RWPE1 (cell line): ENCODE results near the gene NACC2.

Experiments used
- CTCF ChIA-PET: fragments of 350-600 bp; sonication (Branson Sonifier 250); formaldehyde crosslinking; extraction: SDS; loops from one replicate; lab custom pipeline; 2021; lab: Yijun Ruan, JAX
- POLR2A ChIA-PET: fragments of 400-600 bp; formaldehyde crosslinking; extraction: SDS; loops from one replicate; lab custom pipeline; 2020; ENCODE audit warnings: antibody characterized with exemption; ENCODE audit not compliant: low non-redundant PET; lab: Yijun Ruan, JAX
- DNase-seq: peaks from one replicate; pipeline ENCODE4 v3.0.0; 2012; ENCODE audit warnings: low spot score
- H3K27ac ChIP-seq: fragments of 450-650 bp; 2 replicates; pipeline ENCODE4 v1.5.1; 2017
- TF ChIP-seq, protein P1 (sequence below): fragments of 450-650 bp; conservative IDR thresholded peaks from 2 replicates; pipeline ENCODE4 v1.5.1; 2017; ENCODE audit warnings: low read depth, mild to moderate bottlenecking

The NACC2 gene, protein sequence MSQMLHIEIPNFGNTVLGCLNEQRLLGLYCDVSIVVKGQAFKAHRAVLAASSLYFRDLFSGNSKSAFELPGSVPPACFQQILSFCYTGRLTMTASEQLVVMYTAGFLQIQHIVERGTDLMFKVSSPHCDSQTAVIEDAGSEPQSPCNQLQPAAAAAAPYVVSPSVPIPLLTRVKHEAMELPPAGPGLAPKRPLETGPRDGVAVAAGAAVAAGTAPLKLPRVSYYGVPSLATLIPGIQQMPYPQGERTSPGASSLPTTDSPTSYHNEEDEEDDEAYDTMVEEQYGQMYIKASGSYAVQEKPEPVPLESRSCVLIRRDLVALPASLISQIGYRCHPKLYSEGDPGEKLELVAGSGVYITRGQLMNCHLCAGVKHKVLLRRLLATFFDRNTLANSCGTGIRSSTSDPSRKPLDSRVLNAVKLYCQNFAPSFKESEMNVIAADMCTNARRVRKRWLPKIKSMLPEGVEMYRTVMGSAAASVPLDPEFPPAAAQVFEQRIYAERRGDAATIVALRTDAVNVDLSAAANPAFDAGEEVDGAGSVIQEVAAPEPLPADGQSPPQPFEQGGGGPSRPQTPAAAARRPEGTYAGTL

DNA sequence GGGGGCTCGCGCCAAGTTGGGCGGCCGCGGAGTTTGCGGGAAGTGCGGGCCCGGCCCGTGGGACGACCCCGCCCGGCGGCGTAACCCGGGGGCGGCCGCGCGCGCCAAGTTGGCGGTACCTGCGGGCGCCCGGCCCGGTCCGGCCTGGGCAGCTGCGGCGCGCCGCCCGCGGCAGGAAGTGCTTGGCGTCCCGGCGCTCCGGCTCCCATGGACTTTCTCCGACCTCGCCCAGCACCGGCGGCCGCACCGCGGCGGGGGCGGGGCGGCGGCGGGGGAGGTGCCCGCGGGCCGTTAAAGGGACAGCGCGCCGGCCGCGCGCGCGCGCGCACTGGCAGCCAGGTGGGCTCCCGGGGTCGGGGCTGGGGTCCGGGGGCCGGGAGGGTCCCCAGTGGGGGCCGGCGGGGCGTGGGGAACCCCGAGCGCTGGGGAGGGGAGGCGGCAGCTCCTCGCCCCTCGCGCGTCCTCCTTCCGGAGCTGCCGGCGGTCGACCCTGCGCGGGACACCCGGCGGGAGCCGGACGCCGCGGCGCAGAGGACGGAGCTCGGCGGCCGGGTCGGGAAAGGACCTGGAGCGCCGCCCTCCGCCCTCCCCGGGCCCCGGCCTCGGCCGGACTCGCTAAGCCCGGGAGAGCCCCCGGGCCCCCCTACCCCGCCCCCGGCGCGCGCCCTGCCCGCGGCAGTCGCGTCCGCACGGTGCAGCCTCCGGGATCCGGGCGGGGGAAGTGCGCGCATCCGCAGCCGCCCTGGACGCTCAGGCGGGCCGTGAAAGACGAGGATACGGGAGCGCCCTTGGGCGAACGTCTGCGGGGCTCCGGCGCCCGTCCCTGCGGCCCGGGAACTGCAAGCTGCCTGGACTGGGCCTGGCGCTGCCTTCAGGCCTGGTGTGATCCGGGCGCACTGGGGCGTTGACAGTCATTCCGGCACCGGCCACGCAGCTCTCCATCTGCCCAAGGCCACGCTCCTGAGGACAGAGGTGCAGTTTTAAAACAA lies at the start of gene NACC2:
Gene NACC2 (minus strand): TSS at position 220 of the 989 bp plus-strand sequence. CDS start 44,768 bp downstream, outside the sequence.
- H3K27ac ChIP-seq, result peak within 1 kb of the TSS; percentile 87
- TF ChIP-seq, protein P1, sequence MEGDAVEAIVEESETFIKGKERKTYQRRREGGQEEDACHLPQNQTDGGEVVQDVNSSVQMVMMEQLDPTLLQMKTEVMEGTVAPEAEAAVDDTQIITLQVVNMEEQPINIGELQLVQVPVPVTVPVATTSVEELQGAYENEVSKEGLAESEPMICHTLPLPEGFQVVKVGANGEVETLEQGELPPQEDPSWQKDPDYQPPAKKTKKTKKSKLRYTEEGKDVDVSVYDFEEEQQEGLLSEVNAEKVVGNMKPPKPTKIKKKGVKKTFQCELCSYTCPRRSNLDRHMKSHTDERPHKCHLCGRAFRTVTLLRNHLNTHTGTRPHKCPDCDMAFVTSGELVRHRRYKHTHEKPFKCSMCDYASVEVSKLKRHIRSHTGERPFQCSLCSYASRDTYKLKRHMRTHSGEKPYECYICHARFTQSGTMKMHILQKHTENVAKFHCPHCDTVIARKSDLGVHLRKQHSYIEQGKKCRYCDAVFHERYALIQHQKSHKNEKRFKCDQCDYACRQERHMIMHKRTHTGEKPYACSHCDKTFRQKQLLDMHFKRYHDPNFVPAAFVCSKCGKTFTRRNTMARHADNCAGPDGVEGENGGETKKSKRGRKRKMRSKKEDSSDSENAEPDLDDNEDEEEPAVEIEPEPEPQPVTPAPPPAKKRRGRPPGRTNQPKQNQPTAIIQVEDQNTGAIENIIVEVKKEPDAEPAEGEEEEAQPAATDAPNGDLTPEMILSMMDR, result no peak
- DNase-seq, result peak; percentile 86
- ChIA-PET POLR2A (interaction anchor here (0.5 to 1.4 kb wide), 3 partner anchors 9 to 23 kb away, joined by 3 to 9 read pairs (median 4); partner anchors contain the start of gene TMEM250), CTCF (interaction anchor here (1.2 to 1.9 kb wide), 4 partner anchors 14 to 128 kb away, joined by 6 to 7 read pairs (median 6); no protein-coding TSS in a partner anchor)

DNA sequence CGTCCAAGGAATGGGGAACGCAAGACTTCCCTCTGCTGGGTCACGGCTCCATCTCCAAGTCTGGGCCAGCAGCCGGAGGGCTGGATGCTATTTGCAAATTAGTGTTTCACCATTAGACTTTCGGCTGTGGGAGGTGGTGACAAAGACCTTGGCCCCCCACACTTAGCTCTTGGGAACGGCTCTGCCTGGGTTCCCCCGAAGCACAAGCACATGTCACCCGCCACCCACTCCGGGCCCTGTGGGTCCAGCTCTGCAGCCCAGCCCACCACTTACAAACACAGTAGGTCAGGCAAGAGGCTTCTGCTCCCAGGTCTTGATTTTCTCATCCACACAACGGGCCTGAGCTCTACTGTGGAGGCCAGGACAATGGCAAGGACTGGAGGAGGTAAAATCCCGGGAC lies 49.4 kb upstream of the NACC2 start:
- H3K27ac ChIP-seq, result no peak overlapping the region
- DNase-seq, result no peak
- TF ChIP-seq, protein P1, result no peak
- POLR2A ChIA-PET, result no interaction called here
- CTCF ChIA-PET, result interaction anchor here (0.6 to 1.4 kb wide), 2 partner anchors 43 to 140 kb away, joined by 3 to 6 read pairs; no protein-coding TSS in a partner anchor

GRCh38 chr9:136143215-136144001 lies 48.3 kb upstream of the NACC2 start:
- TF ChIP-seq, protein P1, result peak; percentile 48
- ChIA-PET POLR2A (no interaction called here), CTCF (interaction anchor here (0.6 to 1.4 kb wide), 6 partner anchors 24 to 345 kb away, joined by 3 to 6 read pairs (median 3); no protein-coding TSS in a partner anchor)
- H3K27ac ChIP-seq, result no peak overlapping the region
- no peak for DNase-seq

- TF ChIP-seq, protein P1, result no peak
- POLR2A ChIA-PET, result no interaction called here
- H3K27ac ChIP-seq, result no peak overlapping the region
- DNase-seq, result no peak
- CTCF ChIA-PET, result no interaction called here
These were observed 47.7 kb upstream of the NACC2 start for GRCh38 chr9:136142859-136143214.

- CTCF ChIA-PET, result interaction anchor here (0.7 to 1.1 kb wide), 3 partner anchors 19 to 142 kb away, joined by 4 read pairs; no protein-coding TSS in a partner anchor
- POLR2A ChIA-PET, result no interaction called here
These were observed 47.3 kb upstream of the NACC2 start for GRCh38 chr9:136142414-136142796.

More at GRCh38 chr9:136142414-136142796, 47.3 kb upstream of the NACC2 start:
- TF ChIP-seq, protein P1, result no peak
- no peak for DNase-seq
- no peak overlapping the region for H3K27ac ChIP-seq
